Activated CD4-positive, alpha-beta T cell treated with anti-CD3 and anti-CD28 coated beads, Interleukin-2, amount 50 U/mL, for 16 hours (primary cell): ENCODE measurements around the gene GPR89A.
"Not testable (repeated sequence)": the region's sequence is repeated elsewhere in the genome, so short reads cannot be mapped to it uniquely, and the experiment has no call there.

Experiments used
- DNase-seq: peaks from one replicate; pipeline ENCODE4 v3.0.0-alpha.2; 2020

Gene GPR89A

DNA sequence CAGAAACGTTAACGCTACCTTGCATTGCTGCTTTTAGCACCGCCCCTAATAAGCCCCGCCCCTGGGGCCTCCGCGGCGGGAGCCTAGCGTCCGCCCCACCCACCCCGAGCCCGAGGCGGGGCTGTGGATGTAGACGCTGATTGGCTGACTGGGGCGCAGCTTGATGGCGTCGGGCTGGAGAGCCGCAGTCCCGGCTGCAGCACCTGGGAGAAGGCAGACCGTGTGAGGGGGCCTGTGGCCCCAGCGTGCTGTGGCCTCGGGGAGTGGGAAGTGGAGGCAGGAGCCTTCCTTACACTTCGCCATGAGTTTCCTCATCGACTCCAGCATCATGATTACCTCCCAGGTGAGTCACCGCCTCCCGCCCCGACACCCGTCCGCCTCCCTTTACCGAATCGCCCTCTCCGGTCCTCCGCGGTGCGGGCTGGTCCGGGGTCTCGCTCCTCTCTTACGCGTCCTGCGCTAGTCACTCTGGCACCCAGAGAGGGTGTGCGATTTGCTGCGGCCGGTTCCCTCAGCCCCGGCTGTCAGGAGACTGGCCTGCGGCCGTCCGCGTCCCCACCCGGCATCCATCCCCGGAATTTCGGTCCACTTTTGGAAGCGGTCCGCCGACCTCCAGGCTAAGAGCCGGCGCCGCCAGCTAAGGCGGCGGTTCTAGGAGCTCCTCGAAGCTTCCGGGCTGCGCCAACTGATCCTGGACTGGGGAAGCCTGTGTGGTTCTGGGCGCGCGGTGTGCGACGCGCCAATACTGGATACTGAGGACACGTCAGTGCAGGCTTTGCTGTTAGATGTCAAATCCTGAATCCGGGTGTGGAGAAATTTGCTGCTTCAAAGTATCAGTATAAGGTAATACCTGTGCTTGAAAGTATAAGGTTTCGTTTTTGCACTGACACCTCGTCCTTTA lies at the start of gene GPR89A:
TSS of gene GPR89A (plus strand) at position 156 of the 901 bp plus-strand sequence. CDS start at position 302, 146 bp downstream.
- DNase-seq, result peak; percentile 97

DNA sequence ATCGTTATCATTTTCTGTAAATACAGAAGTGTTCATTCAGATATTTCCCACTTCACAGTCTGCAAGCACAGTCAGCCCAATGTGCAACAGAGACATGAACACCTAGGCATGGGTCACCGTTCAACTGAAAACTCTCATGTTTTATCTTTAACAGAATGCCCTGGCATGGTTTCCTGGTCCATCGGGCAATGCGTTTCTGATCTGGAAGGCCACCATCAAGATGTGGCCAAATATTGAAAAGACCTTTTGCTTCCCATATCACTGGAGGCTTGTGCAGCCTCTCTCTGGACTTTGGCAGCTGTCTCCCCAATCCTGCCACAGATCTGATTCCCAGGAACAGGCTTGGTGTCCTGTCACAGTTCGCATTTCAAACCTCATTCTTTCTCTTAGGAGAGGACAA lies 21.0 kb upstream of the GPR89A start:
- DNase-seq, result not testable (repeated sequence)

DNA sequence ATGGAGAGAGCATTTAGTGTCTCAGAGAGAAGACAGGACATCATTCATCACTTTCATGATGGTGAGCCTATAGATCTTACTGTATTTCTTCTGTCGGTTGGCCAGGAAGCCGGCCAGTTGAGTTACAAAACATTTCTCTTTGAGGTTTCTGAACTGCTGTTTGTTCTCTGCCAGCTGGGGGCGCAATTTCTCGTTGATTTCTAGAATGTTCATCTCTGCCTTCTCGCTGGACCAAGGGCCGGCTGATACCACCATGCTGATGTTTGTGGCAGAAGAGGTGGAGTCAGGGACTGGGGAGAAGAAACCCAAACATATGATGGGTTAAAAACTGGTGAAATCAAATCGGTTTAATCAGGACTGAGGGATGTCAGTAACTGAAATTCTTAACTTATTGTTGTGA lies 17.0 kb upstream of the GPR89A start:
- peak; percentile 37 for DNase-seq

DNA sequence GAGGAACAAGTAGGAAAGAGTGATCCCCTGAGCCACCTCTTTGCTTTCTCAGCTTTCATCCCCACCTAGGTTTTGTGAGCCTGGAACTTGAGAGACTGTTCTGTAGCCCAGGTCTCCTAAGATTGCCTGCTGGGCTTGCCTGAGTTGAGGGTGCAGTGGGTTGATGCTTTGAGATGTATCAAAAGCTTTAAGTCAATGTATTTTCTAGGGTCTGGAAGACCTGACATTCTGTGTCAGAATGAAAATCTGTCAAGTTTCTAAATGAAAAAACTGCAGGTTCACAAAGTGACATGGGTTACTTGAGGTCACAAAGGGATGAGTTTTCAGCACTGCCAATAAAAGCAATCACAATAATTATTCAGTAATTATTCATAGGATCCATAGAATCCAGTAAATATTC lies 15.4 kb upstream of the GPR89A start:
- DNase-seq, result peak; percentile 57

DNA sequence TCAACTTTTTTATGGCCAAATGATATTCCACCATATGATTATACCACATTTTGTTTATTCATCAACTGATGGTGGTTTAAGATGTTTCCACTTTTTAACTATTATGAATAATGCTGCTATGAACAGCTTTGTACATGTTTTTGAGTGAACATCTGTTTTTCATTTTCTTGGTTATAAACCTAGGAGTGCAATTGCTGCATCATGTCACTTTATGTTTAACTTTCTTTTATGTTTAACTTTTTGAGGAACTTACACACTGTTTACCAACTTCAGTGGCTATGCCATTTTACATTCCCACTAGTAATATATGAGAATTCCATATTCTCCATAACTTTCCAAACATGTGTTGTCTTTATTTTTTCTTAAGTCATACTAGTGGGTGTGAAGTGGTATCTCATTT lies 12.4 kb upstream of the GPR89A start:
- DNase-seq, result not testable (repeated sequence)

DNA sequence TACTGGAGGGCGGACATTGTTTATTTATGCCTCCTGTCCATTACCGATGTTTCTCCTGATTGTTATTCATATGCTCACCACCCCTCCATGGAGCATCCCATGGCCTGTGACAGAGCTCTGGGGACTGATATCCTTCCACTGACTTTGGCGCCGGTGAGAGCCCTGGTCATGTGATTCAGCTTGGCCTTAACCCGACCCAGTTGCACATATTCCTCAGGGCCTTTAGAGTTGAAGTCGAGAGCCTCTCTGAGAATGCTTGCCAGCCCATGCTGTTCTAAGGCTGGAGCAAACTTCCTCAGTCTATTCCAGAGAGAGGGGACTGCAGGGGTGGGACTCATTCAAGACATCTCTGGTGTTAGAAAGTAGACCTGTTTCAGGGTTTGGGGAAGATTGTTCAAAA lies 11.6 kb upstream of the GPR89A start:
- not testable (repeated sequence) for DNase-seq

DNA sequence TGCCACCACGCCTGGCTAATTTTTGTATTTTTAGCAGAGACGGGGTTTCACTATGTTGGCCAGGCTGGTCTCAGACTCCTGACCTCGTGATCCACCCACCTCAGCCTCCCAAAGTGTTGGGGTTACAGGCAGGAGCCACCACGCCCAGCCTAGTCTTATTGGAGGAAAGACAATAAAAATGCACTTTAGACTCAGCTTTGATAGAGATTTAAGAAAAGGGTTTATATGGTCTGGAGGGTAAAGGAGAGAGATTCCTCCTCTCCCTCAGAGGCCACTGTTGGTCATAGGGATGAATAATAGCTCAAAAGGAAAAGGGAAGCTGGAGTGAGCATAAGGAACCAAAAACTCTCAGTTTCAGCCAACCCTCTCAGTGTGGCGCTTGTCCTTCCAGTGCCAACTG lies 8.4 kb upstream of the GPR89A start:
- DNase-seq, result not testable (repeated sequence)

DNA sequence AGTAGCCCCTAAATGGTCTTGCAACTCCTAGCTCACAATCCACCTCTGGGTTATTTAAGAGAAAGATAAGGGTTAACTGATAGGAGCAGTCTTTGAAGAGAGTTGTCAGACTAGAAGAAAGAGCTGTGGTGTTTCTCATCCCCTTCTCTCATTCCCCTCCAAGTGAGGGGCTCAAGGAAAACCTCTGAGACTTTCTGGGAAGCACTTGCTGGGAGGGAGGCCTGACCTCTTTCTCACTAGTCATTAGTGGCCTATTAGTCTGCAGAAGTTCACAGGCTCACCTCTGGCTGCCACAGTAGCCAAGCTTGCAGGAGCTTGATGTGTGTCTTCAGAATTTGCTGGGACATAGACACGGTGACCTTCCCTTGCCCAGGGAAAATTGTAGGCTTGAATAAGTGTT lies 6.2 kb upstream of the GPR89A start:
- DNase-seq, result no peak

DNA sequence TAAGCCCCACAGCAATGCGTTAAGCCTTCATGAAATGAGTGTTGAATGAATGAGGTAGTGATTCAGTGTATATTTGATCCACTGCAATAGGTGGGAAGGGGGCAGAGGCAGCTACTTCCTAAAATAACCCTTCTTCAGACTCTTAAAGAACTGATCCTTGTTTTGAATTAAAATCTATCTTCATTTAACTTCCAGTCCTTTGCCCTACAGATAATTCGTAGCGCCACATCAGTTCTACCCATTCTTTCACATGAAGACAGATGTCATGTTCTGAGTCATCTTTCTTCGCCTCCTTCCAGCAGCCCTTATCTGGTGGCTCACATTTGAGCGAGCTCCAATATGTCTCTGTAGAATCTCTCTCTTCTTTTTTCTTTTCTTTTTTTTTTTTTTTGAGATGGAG lies 948 bp upstream of the GPR89A start:
- not testable (repeated sequence) for DNase-seq

DNA sequence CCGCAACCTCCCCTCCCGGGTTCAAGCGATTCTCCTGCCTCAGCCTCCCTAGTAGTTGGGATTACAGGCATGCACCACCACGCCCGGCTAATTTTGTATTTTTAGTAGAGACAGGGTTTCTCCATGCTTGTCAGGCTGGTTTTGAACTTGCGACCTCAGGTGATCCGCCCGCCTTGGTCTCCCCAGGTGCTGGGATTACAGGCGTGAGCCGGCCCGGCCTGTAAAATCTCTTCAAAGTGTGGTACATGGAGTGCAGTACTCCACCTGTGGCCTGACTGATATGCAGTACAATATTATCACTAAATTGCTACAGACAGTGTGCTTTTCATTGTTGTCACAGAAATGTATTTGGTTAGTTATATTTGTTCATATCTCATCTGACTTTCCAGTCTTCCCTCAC lies 499 bp upstream of the GPR89A start:
- not testable (repeated sequence) for DNase-seq

DNA sequence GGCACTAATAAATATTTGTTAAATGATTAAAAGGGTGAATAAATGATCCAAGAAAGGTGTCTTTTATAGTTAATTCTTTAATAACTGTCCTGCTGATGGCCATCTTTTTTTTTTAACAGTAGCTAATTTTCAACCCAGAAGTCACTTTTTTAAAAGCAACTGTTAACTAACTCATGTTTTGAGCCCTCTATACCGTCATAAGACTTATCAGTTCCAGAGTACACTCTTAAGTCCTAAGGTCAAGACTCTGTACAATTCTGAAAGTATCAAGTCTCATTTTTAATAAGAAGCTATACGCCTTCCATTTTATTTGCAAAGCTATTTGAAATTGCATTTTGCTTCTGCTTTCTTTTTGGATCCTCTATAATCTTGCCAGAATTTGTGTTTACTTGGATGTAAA lies 3.0 kb downstream of the GPR89A start:
- DNase-seq, result not testable (repeated sequence)

DNA sequence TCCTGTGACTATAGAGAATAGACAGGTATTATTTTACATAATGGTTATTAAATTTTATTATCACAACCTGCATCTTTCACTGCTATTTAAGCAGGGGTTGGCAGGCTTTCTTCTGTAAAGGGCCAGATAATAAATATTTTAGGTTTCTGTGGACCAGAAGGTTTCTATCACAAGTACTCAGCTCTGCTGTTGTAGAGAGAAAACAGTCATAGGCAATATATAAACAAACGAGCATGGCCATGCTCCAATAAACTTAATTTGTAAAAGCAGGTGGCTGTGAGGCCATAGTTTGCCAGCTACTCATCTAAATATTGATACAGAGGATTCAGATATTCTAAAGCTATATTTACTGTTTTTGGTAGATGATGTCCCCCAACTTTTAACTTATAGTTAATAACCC lies 12.3 kb downstream of the GPR89A start:
- DNase-seq, result not testable (repeated sequence)

DNA sequence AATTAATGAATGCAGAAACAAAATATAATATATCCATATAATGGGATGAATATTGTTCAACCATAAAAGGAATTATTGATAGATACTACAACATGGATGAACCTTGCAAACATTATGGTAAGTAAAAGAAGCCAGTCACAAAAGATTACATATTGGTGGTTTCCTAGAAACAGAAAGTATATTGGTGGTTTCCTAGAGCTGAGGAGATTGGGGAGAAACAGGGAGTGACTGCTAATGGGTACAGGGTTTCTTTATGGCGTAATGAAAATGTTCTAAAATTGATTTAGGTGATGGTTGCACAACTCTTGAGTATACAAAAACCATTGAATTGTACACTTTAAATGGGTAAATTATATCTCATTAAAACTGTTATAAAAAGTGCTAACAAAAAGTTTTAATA lies 14.4 kb downstream of the GPR89A start:
- DNase-seq, result not testable (repeated sequence)

DNA sequence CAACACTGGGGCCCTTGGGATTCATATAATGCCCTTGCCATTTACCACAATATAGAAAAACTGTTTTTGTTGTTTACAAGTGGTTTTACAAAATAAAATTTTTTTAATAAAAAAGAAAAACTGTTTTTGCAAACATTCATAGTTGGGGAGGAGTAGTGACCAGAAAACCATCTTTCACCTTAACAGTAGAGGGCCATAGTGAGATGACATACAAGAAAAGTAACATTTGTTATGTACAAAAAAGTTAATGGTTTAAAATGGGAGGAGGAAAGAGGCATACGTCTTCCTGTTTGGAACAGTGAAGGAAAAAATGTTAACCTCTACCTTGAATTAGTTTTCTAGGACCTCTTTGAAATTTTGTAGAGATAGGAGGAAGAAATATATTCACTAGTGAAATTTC lies 28.4 kb downstream of the GPR89A start:
- not testable (repeated sequence) for DNase-seq

DNA sequence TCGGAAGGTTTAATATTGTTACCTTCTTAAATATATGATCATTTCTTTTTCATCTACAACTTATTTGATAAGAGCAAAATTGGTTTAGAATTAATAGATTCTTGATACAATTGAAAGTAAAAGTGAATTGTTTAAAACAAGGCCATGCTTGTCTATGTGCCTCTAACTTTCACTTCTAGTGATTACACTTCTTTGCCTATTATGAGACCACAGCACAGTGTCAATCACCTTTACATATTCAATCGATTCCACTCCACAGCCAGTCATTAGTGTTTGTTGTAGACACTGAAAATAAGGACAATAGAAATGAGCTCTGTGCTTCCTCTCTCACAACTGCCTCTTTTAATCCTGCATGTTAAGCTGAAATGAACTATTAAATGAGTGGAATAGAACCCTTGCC lies 34.1 kb downstream of the GPR89A start:
- not testable (repeated sequence) for DNase-seq

DNA sequence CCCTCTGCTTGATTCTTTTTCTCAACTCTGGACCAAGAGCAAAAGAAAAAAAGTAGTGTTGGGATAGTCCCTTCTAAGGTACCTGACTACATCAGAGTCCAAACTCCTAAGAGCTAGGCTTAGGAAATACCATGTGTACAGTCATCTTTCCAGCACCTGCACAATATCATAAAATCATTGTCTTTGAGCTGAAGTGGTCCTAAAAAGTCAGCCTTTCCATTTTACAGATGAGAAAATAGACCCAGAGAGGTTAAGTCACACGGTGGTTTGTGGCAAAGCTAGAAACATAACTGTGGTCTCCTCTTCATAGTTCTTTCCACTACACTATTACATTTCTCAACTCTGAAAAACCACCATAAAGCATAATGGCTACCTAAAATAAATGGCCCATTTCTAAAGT lies 36.2 kb downstream of the GPR89A start:
- not testable (repeated sequence) for DNase-seq

DNA sequence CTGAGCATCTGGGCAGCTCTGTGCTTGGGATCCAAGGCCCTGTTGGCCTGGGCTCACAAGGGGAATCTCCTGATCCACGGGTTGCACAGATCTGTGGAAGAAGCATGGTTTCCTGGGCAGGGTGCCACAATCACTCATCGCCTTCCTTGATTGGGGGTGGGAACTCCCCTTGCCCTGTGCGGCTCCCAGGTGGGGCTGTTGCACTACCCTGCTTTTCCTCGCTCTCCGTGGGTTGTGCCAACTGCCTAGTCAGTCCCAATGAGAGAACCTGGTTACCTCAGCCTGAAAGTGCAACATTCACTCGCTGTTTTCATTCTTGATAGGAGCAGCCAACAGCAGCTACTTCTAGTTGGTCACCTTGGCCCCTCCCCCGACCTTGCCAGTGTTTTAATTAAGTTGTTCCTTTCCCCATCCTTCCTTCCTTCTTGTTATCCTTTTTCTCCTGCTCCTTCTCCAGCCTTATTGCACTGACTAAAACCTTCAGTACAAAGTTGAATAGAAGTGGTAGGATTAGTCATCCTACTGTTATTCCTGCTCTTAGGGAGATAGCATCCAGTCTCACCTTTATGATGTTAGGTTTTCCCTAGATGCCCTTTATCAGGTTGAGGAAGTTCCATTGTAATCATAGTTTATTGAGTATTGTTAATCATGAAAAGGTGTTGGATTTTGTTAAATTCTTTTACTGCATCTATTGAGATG lies 48.6 kb downstream of the GPR89A start:
- not testable (repeated sequence) for DNase-seq

DNA sequence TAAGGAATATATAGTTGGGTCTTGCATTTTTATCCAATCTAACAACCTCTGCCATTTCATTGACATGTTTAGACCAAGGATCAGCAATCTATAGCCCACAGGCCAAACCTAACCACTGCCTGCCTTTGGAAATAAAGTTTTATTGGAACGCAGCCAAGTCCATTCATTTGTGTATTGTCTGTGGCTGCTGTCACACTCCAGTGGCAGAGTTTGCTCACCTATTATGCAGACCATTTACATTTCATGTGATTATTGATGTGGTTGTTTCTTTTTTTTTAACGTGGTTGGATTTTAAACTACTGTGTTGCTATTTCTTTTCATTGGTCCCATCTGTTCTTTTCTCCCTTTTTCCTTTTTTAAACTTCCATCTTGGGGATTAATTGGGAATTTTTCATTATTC lies 54.7 kb downstream of the GPR89A start:
- DNase-seq, result not testable (repeated sequence)

DNA sequence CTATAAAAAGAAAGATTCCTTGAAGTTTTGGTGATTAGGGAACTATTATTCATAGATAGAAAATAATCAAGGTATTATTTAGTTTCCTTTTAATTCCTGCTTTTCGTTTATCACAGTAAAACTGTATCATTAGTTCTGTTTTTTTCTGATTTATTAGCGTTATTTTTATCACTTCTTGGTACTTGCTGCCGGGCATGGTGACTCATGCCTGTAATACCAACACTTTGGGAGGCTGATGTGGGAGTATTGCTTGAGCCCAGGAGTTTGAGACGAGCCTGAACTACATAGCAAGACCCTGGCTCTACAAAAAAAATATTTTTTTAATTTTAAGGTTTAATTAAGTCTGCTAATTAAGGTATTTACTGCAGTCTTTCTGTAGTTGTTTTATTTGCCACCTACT lies 57.2 kb downstream of the GPR89A start:
- not testable (repeated sequence) for DNase-seq

DNA sequence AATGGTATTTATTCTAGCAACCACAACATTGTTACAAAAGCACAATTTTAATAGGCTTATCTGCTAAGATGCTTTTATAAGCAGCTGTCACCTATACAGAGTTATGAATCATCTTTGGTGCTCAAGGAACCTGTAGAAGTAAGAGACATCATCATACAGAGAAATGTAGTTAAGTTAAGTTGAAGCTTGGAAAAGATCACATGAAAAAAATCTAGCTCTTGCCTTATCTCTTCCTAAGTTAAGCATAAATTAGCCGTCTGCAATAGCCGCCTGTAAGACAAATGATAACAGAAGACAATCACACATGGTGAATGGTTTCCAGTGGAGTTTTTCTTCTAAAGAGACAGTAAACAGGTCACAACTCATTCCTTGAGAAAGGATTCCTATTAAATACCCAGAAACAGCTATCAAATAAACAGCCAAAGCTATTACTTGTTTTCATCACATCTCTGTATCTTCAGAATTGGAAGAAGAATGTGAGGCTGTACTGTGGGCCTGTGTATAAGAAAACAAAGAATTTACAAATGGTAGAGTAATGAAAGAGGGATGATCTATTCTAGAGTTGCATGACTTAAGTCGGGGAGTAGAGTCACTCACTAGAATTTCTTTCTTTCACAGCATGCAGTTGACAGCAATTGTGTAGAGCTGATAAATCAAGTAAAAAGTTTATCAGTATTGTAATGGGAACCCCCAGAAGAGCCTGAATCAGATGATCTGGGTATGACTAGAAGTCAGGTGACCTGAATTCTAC lies 63.4 kb downstream of the GPR89A start:
- DNase-seq, result not testable (repeated sequence)

DNA sequence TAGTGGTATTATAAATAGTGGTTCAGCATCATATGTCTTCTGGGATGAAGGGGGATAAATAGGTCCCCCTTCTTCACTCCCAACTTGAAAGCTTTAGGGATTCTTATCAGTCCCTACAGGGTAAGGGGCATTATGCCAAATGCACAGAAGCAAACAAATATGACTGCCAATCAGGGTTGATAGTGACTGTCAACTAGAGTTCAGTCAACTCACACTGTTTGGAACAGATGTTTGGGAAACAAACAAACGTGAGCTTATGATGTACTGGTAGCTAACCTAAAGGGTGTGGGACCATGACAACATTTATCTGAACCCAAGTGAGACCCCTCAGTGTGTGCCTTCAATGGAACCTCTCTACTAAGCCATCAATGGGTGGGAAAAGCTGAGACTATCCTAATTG lies 65.4 kb downstream of the GPR89A start:
- DNase-seq, result not testable (repeated sequence)

DNA sequence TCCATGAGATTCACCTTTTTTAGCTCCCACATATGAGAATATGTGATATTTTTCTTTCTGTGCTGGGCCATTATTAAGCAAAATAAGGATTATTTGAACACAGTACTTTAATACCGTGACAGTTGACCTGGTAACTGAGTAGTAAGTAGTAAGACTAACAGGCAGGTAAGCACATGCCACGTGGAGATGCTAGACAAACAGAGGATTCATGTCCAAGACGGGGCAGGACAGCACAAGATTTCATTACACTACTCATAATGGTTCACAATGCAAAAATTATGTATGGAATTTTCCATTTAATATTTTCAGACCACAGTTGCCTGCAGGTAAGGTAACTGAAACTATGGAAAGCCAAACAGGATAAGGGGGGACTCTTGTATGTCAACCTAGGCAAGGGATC lies 77.1 kb downstream of the GPR89A start:
- DNase-seq, result not testable (repeated sequence)

DNA sequence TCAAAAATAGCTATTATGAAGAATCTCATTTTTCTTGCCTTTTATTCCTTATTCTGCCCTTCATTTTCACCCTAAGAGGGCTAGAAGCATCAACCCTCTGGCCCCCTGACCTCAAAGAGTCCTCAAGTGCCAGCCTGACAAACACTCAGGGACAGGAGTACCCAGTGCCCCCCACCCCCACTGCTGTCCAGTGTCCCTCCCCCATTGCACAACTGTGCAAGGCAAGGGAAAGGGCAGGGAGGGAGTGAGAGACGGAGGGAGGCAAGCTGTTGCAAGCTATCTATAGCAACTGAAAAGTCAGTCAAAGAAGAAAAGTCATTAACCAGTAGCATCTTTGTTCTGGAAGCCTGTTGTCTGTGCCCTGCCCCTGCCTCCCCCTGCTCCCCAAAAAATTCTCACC lies 78.3 kb downstream of the GPR89A start:
- not testable (repeated sequence) for DNase-seq
